Measurements from ENCODE around the gene DGKI.

DNA sequence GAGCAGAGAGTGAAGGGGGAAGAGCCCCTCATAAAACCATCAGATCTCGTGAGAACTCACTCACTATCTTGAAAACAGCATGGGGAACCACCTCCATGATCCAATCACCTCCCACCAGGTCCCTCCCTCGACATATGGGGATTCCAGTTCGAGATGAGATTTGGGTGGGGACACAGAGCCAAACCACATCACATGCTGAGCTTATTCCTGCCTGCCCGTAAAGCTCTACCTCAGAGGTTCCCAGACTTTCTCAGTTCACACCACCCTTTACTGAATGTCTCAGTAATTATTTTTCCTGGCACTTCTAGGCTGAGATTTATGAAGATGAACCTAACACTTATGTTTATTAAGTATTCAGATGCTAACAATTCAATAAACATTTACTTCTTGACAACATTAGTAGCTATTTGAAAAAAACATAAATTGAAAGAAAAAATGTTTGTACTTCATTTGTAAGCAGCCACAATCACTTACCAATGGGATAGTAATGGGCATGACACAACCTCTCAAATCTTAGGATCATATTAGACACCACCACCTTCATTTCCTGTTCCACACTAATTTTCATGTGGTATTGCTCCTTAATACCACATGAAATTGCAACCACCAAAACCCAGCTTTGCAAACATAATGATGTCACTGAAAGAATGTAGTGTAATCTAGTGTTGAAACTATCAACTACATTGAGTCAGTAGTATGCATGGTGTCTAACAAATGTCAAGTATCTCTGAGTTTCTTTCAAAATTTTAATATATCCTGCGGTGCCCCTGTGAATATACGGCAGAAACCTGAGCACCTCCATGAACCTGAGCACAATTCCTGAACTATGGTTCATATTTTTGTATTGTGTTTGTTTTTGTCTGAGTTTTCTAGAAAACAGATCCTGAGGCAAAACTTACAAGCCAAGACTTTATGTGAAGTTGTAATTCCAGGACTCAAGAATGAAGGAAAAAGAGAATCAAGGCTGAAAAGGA, 4.5 kb upstream of the DGKI start:
- TF ChIP-seq POLR2AphosphoS5 (IDR thresholded peaks at IDR 0.05; ENCODE audit: low read depth) (no peak), EZH2phosphoT487 (IDR thresholded peaks at IDR 0.05; ENCODE audit: unreplicated experiment) (no peak), CREB1 (CRISPR knock-in tag; IDR thresholded peaks at IDR 0.05; ENCODE audit: low read depth) (no peak), EZH2 (IDR thresholded peaks at IDR 0.05; ENCODE audit: low read depth, unreplicated experiment) (no peak)
- TF ChIP-seq, protein P1, sequence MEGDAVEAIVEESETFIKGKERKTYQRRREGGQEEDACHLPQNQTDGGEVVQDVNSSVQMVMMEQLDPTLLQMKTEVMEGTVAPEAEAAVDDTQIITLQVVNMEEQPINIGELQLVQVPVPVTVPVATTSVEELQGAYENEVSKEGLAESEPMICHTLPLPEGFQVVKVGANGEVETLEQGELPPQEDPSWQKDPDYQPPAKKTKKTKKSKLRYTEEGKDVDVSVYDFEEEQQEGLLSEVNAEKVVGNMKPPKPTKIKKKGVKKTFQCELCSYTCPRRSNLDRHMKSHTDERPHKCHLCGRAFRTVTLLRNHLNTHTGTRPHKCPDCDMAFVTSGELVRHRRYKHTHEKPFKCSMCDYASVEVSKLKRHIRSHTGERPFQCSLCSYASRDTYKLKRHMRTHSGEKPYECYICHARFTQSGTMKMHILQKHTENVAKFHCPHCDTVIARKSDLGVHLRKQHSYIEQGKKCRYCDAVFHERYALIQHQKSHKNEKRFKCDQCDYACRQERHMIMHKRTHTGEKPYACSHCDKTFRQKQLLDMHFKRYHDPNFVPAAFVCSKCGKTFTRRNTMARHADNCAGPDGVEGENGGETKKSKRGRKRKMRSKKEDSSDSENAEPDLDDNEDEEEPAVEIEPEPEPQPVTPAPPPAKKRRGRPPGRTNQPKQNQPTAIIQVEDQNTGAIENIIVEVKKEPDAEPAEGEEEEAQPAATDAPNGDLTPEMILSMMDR (conservative IDR thresholded peaks at IDR 0.05; ENCODE audit: low read depth in 2 of 2), result no peak
- TF ChIP-seq, protein P2, sequence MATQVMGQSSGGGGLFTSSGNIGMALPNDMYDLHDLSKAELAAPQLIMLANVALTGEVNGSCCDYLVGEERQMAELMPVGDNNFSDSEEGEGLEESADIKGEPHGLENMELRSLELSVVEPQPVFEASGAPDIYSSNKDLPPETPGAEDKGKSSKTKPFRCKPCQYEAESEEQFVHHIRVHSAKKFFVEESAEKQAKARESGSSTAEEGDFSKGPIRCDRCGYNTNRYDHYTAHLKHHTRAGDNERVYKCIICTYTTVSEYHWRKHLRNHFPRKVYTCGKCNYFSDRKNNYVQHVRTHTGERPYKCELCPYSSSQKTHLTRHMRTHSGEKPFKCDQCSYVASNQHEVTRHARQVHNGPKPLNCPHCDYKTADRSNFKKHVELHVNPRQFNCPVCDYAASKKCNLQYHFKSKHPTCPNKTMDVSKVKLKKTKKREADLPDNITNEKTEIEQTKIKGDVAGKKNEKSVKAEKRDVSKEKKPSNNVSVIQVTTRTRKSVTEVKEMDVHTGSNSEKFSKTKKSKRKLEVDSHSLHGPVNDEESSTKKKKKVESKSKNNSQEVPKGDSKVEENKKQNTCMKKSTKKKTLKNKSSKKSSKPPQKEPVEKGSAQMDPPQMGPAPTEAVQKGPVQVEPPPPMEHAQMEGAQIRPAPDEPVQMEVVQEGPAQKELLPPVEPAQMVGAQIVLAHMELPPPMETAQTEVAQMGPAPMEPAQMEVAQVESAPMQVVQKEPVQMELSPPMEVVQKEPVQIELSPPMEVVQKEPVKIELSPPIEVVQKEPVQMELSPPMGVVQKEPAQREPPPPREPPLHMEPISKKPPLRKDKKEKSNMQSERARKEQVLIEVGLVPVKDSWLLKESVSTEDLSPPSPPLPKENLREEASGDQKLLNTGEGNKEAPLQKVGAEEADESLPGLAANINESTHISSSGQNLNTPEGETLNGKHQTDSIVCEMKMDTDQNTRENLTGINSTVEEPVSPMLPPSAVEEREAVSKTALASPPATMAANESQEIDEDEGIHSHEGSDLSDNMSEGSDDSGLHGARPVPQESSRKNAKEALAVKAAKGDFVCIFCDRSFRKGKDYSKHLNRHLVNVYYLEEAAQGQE (IDR thresholded peaks at IDR 0.05; ENCODE audit: unreplicated experiment), result no peak

All from GM23338 (cell line).